Measurements from ENCODE around the gene USP15. TPM values are rescaled to one million over a fixed set of nuclear protein-coding genes. Genes with fewer than 3 reads are reported as not detected.

The USP15 gene
- total RNA-seq, 1 experiment from 2014 or later = 14.1 TPM

GRCh38 chr12:62254967-62255366 is 5.2 kb upstream of the USP15 start:
- DNase-seq (ENCODE audit: low spot score) = no peak
- in situ Hi-C loops (cut with HindIII; ENCODE audit: low sequenced_read_pairs) = no loop called here

GRCh38 chr12:62256408-62257096 is 3.7 kb upstream of the USP15 start:
- in situ Hi-C loops (cut with HindIII; ENCODE audit: low sequenced_read_pairs) = no loop called here
- no peak for DNase-seq (ENCODE audit: low spot score)

GRCh38 chr12:62258231-62258630 is 2.0 kb upstream of the USP15 start:
- in situ Hi-C loops (cut with HindIII; ENCODE audit: low sequenced_read_pairs) = no loop called here
- DNase-seq (ENCODE audit: low spot score) = no peak

GRCh38 chr12:62258941-62259630 is 1.1 kb upstream of the USP15 start:
- in situ Hi-C loops (cut with HindIII; ENCODE audit: low sequenced_read_pairs) = no loop called here
- DNase-seq (ENCODE audit: low spot score) = no peak

- in situ Hi-C loops (cut with HindIII; ENCODE audit: low sequenced_read_pairs) = no loop called here
- no peak for DNase-seq (ENCODE audit: low spot score)
These were observed 592 bp upstream of the USP15 start for GRCh38 chr12:62259631-62259992.

- peak; percentile 45 for DNase-seq (ENCODE audit: low spot score)
- in situ Hi-C loops (cut with HindIII; ENCODE audit: low sequenced_read_pairs) = no loop called here
These were observed 804 bp downstream of the USP15 start for GRCh38 chr12:62260733-62261683.

- in situ Hi-C loops (cut with HindIII; ENCODE audit: low sequenced_read_pairs) = no loop called here
These were observed 1.8 kb downstream of the USP15 start for GRCh38 chr12:62261876-62262517.

GRCh38 chr12:62263232-62263631 is 3.0 kb downstream of the USP15 start:
- DNase-seq (ENCODE audit: low spot score) = no peak
- in situ Hi-C loops (cut with HindIII; ENCODE audit: low sequenced_read_pairs) = no loop called here

More at GRCh38 chr12:62261876-62262517, 1.8 kb downstream of the USP15 start:
- DNase-seq (ENCODE audit: low spot score) = no peak

- in situ Hi-C loops (cut with HindIII; ENCODE audit: low sequenced_read_pairs) = no loop called here
- DNase-seq (ENCODE audit: low spot score) = no peak
These were observed 3.8 kb downstream of the USP15 start for GRCh38 chr12:62263966-62264365.

GRCh38 chr12:62264706-62265105 is 4.5 kb downstream of the USP15 start:
- in situ Hi-C loops (cut with HindIII; ENCODE audit: low sequenced_read_pairs) = no loop called here
- no peak for DNase-seq (ENCODE audit: low spot score)

GRCh38 chr12:62265511-62265910 is 5.3 kb downstream of the USP15 start:
- no peak for DNase-seq (ENCODE audit: low spot score)
- in situ Hi-C loops (cut with HindIII; ENCODE audit: low sequenced_read_pairs) = no loop called here

- no peak for DNase-seq (ENCODE audit: low spot score)
- in situ Hi-C loops (cut with HindIII; ENCODE audit: low sequenced_read_pairs) = no loop called here
These were observed 6.8 kb downstream of the USP15 start for GRCh38 chr12:62267026-62267425.

GRCh38 chr12:62267480-62267879 is 7.3 kb downstream of the USP15 start:
- no peak for DNase-seq (ENCODE audit: low spot score)
- in situ Hi-C loops (cut with HindIII; ENCODE audit: low sequenced_read_pairs) = no loop called here

GRCh38 chr12:62268956-62269355 is 8.8 kb downstream of the USP15 start:
- in situ Hi-C loops (cut with HindIII; ENCODE audit: low sequenced_read_pairs) = no loop called here
- DNase-seq (ENCODE audit: low spot score) = no peak

- in situ Hi-C loops (cut with HindIII; ENCODE audit: low sequenced_read_pairs) = no loop called here
- no peak for DNase-seq (ENCODE audit: low spot score)
These were observed 9.4 kb downstream of the USP15 start for GRCh38 chr12:62269464-62270228.

- no peak for DNase-seq (ENCODE audit: low spot score)
- in situ Hi-C loops (cut with HindIII; ENCODE audit: low sequenced_read_pairs) = no loop called here
These were observed 10.2 kb downstream of the USP15 start for GRCh38 chr12:62270384-62270783.

GRCh38 chr12:62270872-62271271 is 10.7 kb downstream of the USP15 start:
- no peak for DNase-seq (ENCODE audit: low spot score)
- in situ Hi-C loops (cut with HindIII; ENCODE audit: low sequenced_read_pairs) = no loop called here

GRCh38 chr12:62272936-62273552 is 12.8 kb downstream of the USP15 start:
- in situ Hi-C loops (cut with HindIII; ENCODE audit: low sequenced_read_pairs) = no loop called here
- DNase-seq (ENCODE audit: low spot score) = no peak
